ENCODE measurements around the gene GRAP2. TPM values are rescaled to one million over a fixed set of nuclear protein-coding genes. Genes with fewer than 3 reads are reported as not detected.

The GRAP2 gene
- total and polyA plus RNA-seq, 9 of the 15 experiments (the other 6 are each of a cell fraction or from before 2014, with no cell fraction given): 4.8 to 88.7 (median 60.4) TPM

GRCh38 chr22:39999144-39999757 is 98.4 kb downstream of the GRAP2 start (continued):
- TF ChIP-seq ILF3 (IDR thresholded peaks at IDR 0.05; ENCODE audit: borderline replicate concordance) (no peak), PCBP2 (IDR thresholded peaks at IDR 0.05; ENCODE audit: low read depth, low read length, poor library complexity, severe bottlenecking) (no peak), TEAD1 (CRISPR knock-in tag; IDR thresholded peaks at IDR 0.05) (peak; percentile 68 to 94), ZNF431 (CRISPR knock-in tag; IDR thresholded peaks at IDR 0.05) (no peak), FIP1L1 (IDR thresholded peaks at IDR 0.05; ENCODE audit: low read depth, low read length, poor library complexity, severe bottlenecking) (no peak), ZNF280A (IDR thresholded peaks at IDR 0.05; ENCODE audit: low read depth, partially characterized antibody) (no peak), NFRKB (IDR thresholded peaks at IDR 0.05; ENCODE audit: low read depth) (no peak), ZNF589 (CRISPR knock-in tag; IDR thresholded peaks at IDR 0.05; ENCODE audit: low read depth) (no peak), ARNT (IDR thresholded peaks at IDR 0.05) (peak; percentile 35 to 61; a peak in 1 of 4 replicates), DACH1 (IDR thresholded peaks at IDR 0.05; ENCODE audit: partially characterized antibody) (no peak), YBX1 (IDR thresholded peaks at IDR 0.05) (no peak), ZNF318 (IDR thresholded peaks at IDR 0.05; ENCODE audit: borderline replicate concordance in 1 of 2, low read depth in 1 of 2) (no peak; a peak in 1 of 4 replicates), ZNF75A (CRISPR knock-in tag; IDR thresholded peaks at IDR 0.05) (no peak)

Measured in K562 (cell line).